CD4-positive, alpha-beta T cell treated with Interleukin-15 for 1 hour (primary cell): ENCODE measurements around the gene TNFAIP8.
A peak's percentile ranks its signal among the peaks of the same experiment; 100 is the strongest.

ENCODE experiments used
- DNase-seq: peaks from one replicate; pipeline ENCODE4 v3.0.0-alpha.2; 2020

Gene TNFAIP8

GRCh38 chr5:119355685-119356611 lies at the start of gene TNFAIP8:
TNFAIP8 (plus strand) TSS chr5:119356019; CDS start chr5:119356091, 72 bp downstream.
- DNase-seq, result peak; percentile 62

DNA sequence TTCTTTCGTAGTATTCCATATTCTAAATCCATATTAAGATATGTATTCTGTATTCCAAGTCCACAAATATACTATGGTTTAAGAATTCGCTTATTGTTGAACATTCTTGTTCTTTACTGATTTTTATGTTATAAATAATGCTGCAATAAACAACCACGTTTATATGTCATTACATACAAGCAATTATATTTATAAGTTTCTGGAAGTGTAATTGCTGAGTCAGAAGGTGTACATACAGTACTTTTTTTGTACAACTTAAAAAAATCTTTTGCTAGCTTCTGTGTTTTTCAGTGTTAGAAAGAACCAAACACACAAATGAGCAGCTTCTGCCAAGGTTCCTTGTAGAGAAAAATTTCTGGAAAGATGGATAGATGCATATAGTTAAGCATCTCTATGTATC lies 48.6 kb upstream of the TNFAIP8 start:
- no peak for DNase-seq

GRCh38 chr5:119309326-119309725 lies 46.5 kb upstream of the TNFAIP8 start:
- no peak for DNase-seq

DNA sequence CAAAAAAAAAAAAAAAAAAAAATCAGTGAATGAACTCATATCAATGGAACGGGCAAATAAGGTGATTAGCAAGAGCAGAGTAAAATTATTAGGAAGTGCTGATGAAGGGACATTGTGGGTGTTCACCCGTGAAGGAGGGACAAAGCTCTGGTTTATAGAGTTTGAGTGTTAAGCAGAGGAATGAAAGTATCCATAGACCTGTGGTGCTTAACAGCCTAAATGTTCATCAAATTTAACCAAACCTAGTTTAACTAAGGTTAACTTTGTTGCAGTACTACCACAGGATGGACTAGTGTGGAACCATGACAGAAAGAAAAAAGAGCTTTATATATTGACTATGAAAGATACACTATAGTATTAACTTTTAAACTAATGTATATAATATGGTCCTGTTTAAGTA lies 44.1 kb upstream of the TNFAIP8 start:
- no peak for DNase-seq

DNA sequence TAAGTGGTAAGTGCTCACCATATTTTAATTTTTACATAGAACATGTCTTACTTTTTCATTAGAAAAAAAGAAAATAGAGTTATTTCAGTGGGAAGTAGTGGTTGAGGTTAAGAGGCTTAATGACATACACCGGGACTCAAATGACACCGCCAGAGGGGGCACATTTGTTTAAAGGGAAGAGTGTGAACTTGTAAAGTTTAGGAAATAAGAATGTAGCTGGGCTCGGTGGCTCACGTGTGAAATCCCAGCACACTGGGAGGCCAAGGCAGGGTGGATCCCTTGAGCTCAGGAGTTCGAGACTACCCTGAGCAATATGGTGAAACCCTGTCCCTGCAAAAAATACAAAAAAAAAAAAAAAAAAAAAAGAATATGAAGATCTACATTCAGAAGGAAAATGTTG lies 43.4 kb upstream of the TNFAIP8 start:
- no peak for DNase-seq

DNA sequence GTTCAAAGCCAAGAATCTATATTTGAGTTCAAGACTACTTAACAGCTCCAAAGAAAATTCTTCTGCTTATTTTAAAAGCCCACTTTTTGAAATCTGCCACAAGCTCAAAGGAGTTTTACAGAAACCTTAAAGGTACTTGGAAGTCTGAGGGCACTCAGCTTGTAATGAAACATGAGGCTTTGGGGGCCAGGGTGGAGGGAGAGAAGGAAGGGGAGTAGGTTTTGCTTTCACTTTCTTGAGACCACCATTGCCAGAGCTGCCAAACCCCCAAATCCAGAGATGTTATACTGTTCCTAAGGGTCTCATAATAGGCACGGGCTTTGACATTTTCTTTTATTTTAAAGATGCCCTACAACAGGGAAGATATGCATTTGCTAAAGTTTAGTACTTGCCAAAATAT lies 42.6 kb upstream of the TNFAIP8 start:
- no peak for DNase-seq

- no peak for DNase-seq
Observed at GRCh38 chr5:119313658-119314605, 41.9 kb upstream of the TNFAIP8 start.

DNA sequence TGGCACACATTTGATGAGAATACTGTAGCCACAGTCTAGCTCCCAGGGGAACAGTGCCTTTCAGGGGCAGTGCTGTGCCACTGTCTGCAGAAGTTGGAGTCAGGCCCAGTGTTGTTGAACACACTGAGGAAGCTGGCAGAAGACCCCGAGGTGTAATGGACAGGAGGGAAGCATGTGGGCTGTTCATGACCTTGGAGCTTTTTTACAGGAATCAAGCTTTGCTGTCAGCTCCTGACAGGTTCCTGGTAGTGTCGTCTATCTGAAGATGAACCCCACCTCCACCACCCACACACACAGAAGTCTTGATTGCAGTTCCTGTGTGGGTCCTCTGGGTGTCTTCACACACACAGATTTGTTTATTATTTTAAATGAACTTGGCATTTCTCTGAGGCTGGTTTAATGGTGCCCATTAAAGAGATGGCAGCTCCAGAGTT lies 40.3 kb upstream of the TNFAIP8 start:
- DNase-seq, result peak; percentile 77

GRCh38 chr5:119316086-119316485 lies 39.7 kb upstream of the TNFAIP8 start:
- DNase-seq, result no peak

- no peak for DNase-seq
Observed at GRCh38 chr5:119316906-119317305, 38.9 kb upstream of the TNFAIP8 start.

DNA sequence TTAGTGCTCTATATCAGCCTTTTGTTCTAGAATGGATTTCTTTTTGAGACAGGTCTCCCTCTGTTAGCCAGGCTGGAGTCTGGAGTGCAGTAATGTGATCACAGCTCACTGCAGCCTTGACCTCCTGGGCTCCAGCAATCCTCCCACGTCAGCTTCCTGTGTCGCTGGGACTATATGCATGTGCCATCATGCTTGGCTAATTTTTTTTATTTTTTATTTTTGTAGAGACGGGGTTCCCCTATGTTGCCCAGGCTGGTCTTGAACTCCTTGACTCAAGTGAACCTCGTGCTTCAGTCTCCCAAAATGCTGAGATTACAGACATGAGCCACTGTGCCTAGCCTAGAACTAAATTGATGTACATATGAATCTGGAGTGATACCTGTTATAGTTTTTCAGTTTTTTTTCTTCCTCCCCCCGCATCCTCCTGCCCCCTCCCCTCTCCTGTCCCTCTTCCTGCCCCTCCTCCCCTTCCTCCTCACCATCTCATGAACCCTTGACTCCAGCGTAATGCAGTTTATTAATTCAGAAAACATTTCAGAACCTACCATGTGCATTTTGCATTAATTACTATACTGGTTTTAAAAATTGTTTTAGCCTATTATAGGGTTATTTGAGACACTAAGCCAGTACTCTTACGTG lies 37.4 kb upstream of the TNFAIP8 start:
- DNase-seq, result peak; percentile 63

DNA sequence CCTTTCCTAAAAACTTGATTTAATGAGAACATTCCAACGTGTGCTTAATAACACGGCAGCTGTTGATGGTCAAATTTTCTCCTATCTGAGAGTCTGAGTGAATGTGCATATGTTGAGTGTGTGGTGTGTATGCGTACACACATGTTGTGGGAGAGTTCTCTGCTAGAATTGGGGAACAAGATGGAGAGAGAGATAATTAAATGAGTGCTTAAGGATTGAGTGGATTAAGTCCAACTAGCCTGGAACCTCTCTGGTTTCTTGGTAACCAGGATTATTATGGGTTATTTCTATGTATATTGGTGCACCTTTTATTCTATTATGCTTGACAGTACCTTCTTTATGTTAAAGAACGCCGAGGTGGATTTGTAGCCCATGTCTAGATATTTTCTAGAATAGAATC lies 36.4 kb upstream of the TNFAIP8 start:
- DNase-seq, result no peak

DNA sequence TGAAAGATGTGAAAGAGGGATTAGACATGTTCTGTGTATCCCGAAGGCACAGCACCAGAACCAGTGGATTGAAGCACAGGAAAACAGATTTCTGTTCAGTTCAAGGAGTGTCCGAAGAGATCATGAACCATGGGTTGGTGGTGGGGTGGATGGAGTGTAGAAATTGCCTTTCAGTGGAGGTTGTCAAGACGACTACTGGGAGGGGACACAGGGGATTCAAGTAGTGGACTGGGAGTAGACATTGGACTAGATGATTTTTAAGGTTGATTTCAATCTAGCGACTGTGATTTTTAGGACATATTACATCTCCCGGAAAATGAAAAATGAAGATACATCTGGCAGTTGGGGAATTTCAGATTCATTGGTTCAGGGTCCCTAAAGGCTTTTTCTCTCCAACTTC lies 35.9 kb upstream of the TNFAIP8 start:
- no peak for DNase-seq

DNA sequence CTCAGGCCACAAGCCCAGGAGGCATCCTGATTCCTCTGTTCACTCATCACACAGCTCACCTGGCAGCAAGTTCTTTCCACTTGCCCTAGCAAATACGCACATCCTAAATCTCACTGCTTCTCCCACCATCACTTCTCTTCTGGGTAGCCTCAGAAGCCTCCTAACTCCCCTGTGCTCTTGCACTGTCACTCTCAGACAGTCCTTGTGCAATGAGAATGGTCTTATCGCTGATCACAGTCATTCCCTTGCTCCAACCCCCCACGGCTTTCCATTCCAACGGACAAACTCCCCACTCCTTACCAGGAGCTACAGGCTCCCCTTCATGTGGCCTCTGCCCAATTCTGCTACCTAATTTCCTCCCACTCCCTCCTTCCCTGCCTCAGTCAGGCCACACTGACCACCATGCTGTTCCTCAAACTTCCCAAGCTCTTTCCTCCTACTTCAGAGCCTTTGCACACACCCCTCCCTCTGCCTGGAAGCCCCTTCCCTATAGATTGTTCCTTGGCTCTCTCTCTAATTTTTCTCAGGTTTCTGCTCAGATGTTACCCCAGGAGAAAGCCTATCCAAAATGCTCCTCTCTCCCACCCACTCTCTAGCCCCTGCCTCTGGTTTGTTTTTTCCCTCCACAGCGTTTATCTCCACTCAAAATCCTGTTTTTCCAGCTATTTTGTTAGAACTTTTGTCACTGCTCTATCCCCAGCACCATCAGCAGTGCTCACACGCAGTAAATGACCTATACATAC lies 34.1 kb upstream of the TNFAIP8 start:
- no peak for DNase-seq

- DNase-seq, result no peak
Observed at GRCh38 chr5:119322312-119322947, 33.4 kb upstream of the TNFAIP8 start.

GRCh38 chr5:119322948-119323537 lies 32.8 kb upstream of the TNFAIP8 start:
- DNase-seq, result no peak

DNA sequence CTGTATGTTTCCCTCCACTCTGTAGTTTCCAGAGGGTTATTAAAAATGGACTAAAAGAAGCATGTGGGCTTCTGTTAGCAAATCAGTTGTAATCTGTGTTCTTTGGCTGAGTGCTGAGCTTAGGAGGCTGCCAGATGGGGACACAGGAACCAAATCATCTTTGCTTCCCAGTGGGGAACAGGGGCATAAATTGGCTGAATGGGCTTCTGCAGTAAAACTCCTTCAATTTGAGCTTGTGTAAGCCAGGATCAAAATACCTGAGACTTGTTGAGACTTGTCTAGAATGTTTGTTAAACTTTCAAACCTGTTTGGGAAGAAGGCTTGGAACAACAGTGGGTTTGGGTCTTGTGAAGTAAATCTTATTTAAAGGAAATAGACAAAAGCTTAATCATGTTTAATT lies 32.2 kb upstream of the TNFAIP8 start:
- no peak for DNase-seq

GRCh38 chr5:119324842-119325241 lies 31.0 kb upstream of the TNFAIP8 start:
- DNase-seq, result no peak

- DNase-seq, result no peak
Observed at GRCh38 chr5:119327018-119327417, 28.8 kb upstream of the TNFAIP8 start.

DNA sequence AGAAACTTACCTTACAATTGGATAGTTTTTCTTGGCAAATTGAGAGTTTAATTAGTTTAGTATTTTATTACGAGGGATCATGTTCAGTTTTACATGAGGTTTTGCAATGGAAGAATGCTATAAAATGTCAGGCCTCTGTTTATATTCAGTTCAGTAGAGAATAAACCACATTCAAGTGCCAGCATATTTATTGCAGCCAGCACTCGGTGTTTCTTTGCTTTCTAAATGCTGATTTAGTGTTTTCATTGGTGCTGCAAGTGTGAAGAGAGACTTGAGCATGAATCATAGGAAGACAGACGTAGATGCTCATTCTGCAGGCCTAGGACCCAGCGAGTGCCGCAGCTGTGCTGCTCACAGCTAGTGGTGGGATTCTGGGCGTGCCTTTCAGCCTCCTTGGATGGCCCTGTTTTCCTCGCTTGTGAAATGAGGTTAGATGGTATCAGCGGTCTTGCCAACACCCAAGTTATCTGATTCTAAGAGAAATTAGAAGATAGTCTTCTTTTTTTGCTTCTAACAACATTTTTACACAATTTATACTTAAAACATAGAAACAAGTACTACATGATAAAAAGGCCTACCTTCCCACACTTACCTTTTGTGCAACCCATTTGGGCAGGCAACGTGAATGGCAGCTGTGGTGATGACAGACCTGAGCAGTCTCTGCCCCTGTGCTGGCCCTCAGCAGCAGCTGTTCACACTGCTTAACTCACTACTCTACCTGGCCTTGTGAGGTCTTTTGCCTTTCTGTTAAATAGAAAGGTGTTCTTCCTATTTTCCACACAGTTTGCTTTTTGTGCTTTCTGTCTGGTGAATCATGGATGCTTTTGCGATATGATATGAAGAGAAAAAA lies 26.8 kb upstream of the TNFAIP8 start:
- DNase-seq, result peak; percentile 67
